ENCODE data around the gene CMTM4.

GRCh38 chr16:66649636-66650205 lies 46.8 kb downstream of the CMTM4 start:
- TF ChIP-seq CTCF (IDR thresholded peaks at IDR 0.05) (no peak), EP300 (IDR thresholded peaks at IDR 0.05) (no peak)

All from tibial nerve (tissue), 4 donors.